Endothelial cell of umbilical vein (primary cell): Measurements from ENCODE around the gene NXPH4. TPM values are rescaled to one million over a fixed set of nuclear protein-coding genes. Genes with fewer than 3 reads are reported as not detected.

Source experiments
- BruUV-seq: library from RNA; stranded (reverse); fragments of 400-500 nt; replicated peaks from 2 replicates; lab custom pipeline; 2021; lab: Mats Ljungman, UMichigan
- CTCF ChIA-PET: fragments of 300-600, 350-600 bp; sonication (Branson Sonifier 250); formaldehyde crosslinking; loops from one replicate; lab custom pipeline; 2021; ENCODE audit warnings: antibody characterized with exemption, inconsistent platforms; lab: Charles Lee
- POLR2A ChIA-PET: fragments of 300-600, 350-600 bp; sonication (Branson Sonifier 250); formaldehyde crosslinking; loops from one replicate; lab custom pipeline; 2021; ENCODE audit warnings: antibody characterized with exemption, inconsistent platforms; lab: Charles Lee
- DNase-seq: peaks from one replicate; pipeline ENCODE4 v3.0.0-alpha.2; 2011; ENCODE audit warnings: low read depth, low spot score
- FAIRE-seq: peaks from 2 replicates; lab custom pipeline; 2011; peaks lifted over from hg19 to GRCh38; lab: Jason Lieb, UNC
- H2AFZ ChIP-seq: 2 replicates; pipeline ENCODE4 v1.6.0; 2012; ENCODE audit warnings: low read depth, low read length, control low read depth, inconsistent platforms
- H3K27ac ChIP-seq: 2 replicates; pipeline ENCODE4 v1.5.1; 2011; ENCODE audit warnings: low read depth, mild to moderate bottlenecking, control low read depth, low read length, moderate library complexity; ENCODE audit not compliant: insufficient read depth
- H3K27me3 ChIP-seq, 2 experiments: 2 replicates each; pipeline versions ENCODE4 v1.6.0 to v1.6.1; 2011; ENCODE audit warnings: low read length in 2 of 2, mixed read lengths in 1 of 2; ENCODE audit not compliant: control insufficient read depth in 2 of 2, insufficient read depth in 2 of 2
- H3K36me3 ChIP-seq, 2 experiments: 2 replicates in 1 of 2; 3 replicates in 1 of 2; pipeline ENCODE4 v1.5.1; 2011; ENCODE audit warnings: low read length in 2 of 2, mild to moderate bottlenecking in 1 of 2, moderate library complexity in 1 of 2; ENCODE audit not compliant: control insufficient read depth in 2 of 2, insufficient read depth in 2 of 2; ENCODE audit errors: extremely low read depth in 1 of 2
- H3K4me1 ChIP-seq: 3 replicates; pipeline ENCODE4 v1.5.1; 2011; ENCODE audit warnings: mild to moderate bottlenecking, low read length; ENCODE audit not compliant: control insufficient read depth, insufficient read depth; ENCODE audit errors: extremely low read depth
- H3K4me2 ChIP-seq: 2 replicates; pipeline ENCODE4 v1.6.1; 2011; ENCODE audit warnings: low read length, control low read depth, mixed read lengths; ENCODE audit not compliant: insufficient read depth
- H3K4me3 ChIP-seq, 3 experiments: fragments of 200-600 bp in 1 of 3; sonication (generic), shearing (Covaris generic) in 1 of 3; replicated peaks in 1 of 3; 2 replicates each; pipeline ENCODE4 v1.5.1; 2011 to 2016; ENCODE audit warnings: control low read depth in 3 of 3, low read length in 3 of 3, mild to moderate bottlenecking in 2 of 3, inconsistent platforms in 1 of 3, low read depth in 1 of 3, moderate library complexity in 1 of 3; ENCODE audit not compliant: insufficient read depth in 1 of 3
- H3K79me2 ChIP-seq: 2 replicates; pipeline ENCODE4 v1.6.0; 2012; ENCODE audit warnings: low read length, inconsistent platforms; ENCODE audit not compliant: control insufficient read depth, insufficient read depth
- H3K9ac ChIP-seq: replicated peaks from 2 replicates; pipeline ENCODE3; 2011; ENCODE audit warnings: low read length, control low read depth; ENCODE audit not compliant: insufficient read depth; ENCODE audit errors: extremely low read depth
- H3K9me1 ChIP-seq: replicated peaks from 3 replicates; pipeline ENCODE4 v1.6.0; 2011; ENCODE audit warnings: mild to moderate bottlenecking, low read length; ENCODE audit not compliant: control insufficient read depth, insufficient read depth; ENCODE audit errors: extremely low read depth
- H3K9me3 ChIP-seq: replicated peaks from 2 replicates; pipeline ENCODE4 v1.5.1; 2012; ENCODE audit warnings: low read length, inconsistent platforms; ENCODE audit not compliant: control insufficient read depth, insufficient read depth
- H4K20me1 ChIP-seq: replicated peaks from 2 replicates; pipeline ENCODE3; 2011; ENCODE audit warnings: mild to moderate bottlenecking, low read length; ENCODE audit not compliant: control insufficient read depth, insufficient read depth; ENCODE audit errors: extremely low read depth
- EZH2 ChIP-seq: IDR thresholded peaks from 2 replicates; pipeline ENCODE4 v1.6.1; 2012; ENCODE audit warnings: borderline replicate concordance, low read depth, mild to moderate bottlenecking, moderate library complexity, low read length, inconsistent platforms; ENCODE audit not compliant: severe bottlenecking
- FOS ChIP-seq: IDR thresholded peaks from 2 replicates; pipeline ENCODE4 v1.6.1; 2011; ENCODE audit warnings: mild to moderate bottlenecking, low read length, moderate library complexity, borderline replicate concordance; ENCODE audit not compliant: insufficient read depth
- GATA2 ChIP-seq: IDR thresholded peaks from 2 replicates; pipeline ENCODE4 v1.7.0; 2011; ENCODE audit warnings: low read depth, mild to moderate bottlenecking, moderate library complexity, mixed read lengths, low read length; ENCODE audit not compliant: insufficient read length, insufficient read depth
- JUN ChIP-seq: IDR thresholded peaks from 2 replicates; pipeline ENCODE4 v1.6.1; 2011; ENCODE audit warnings: borderline replicate concordance, low read depth; ENCODE audit not compliant: insufficient read length, insufficient read depth
- MYC ChIP-seq: IDR thresholded peaks from one replicate; pipeline ENCODE4 v1.6.1; 2011; ENCODE audit warnings: mild to moderate bottlenecking, low read depth, low read length
- POLR2A ChIP-seq: IDR thresholded peaks from 2 replicates; pipeline ENCODE4 v1.6.1; 2012; ENCODE audit warnings: low read depth, mild to moderate bottlenecking, control low read depth, low read length
- POLR2AphosphoS5 ChIP-seq: IDR thresholded peaks from 2 replicates; pipeline ENCODE4 v1.6.1; 2012; ENCODE audit warnings: low read depth, mild to moderate bottlenecking, control low read depth, low read length, moderate library complexity; ENCODE audit not compliant: insufficient read depth
- dilution Hi-C: fragments of 300-500 bp; cut with MboI; formaldehyde crosslinking; loops from one replicate; pipeline ENCODE4 v1.15.0; 2019; ENCODE audit warnings: low sequenced_read_pairs; ENCODE audit not compliant: extremely low pct_ligation_motif_present
- intact Hi-C: fragments of 100-400 bp; cut with micrococcal nuclease; formaldehyde crosslinking; loops from one replicate; pipeline ENCODE4 v1.10.0; 2022
- polyA plus RNA-seq, 4 experiments: library from polyadenylated mRNA; depleted of rRNA in 3 of 4; stranded (reverse) in 3 of 4; unstranded in 1 of 4; fragments of >200 nt; gene quantifications; 2 replicates each; pipeline versions ENCODE4 v1.2.1 to v1.2.3, GENCODE V29; 2011 to 2012; ENCODE audit warnings: missing spikeins in 1 of 4
- total RNA-seq: library from RNA; stranded (reverse); gene quantifications from 2 replicates; pipeline ENCODE4 v1.2.3, GENCODE V29; 2021

The NXPH4 gene
- total and polyA plus RNA-seq, 2 donors (not counting 3 experiments of a cell fraction or from before 2014, with no cell fraction given), result 0.07 TPM; not detected in 1

DNA sequence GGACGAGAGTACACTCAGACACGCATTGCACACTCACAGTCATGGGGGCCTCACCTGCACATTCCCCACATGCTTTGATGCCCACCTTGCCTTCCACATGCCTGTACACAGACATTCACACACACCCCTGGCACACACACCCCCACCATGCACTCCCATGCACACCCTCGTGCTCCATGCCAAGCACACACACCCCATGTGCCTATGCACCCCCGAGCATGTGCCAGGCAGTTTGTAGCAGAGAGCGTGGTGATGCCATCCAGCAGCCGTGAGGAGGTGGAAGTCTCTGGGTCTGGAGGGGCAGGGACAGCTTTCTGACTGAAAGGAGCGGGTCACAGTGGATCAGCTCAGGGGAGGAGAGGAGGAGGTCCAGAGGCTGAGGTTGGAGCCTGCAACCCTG is 10.7 kb upstream of the NXPH4 start:
- no peaks in the 10 kb centered on the region for H3K9me1 ChIP-seq
- H4K20me1 ChIP-seq, result no peaks in the 10 kb centered on the region
- BruUV-seq, result no TSS peak
- no peak overlapping the region for H3K4me2 ChIP-seq
- FAIRE-seq (no peak), DNase-seq (no peak)
- ChIA-PET CTCF (interaction anchor here (1.7 kb wide), 1 partner anchor 37 kb away, joined by 5 read pairs; no protein-coding TSS in a partner anchor), POLR2A (no interaction called here)
- H3K27ac ChIP-seq, result no peak overlapping the region
- H3K79me2 ChIP-seq, result no peaks in the 10 kb centered on the region
- no peak overlapping the region for H3K9ac ChIP-seq
- H3K36me3 ChIP-seq, result no peaks in the 10 kb centered on the region
- intact Hi-C loops (no loop called here), dilution Hi-C loops (no loop called here)
- no peaks in the 10 kb centered on the region for H3K9me3 ChIP-seq
- H2AFZ ChIP-seq, result no peak overlapping the region
- H3K4me3 ChIP-seq, result no peak overlapping the region
- TF ChIP-seq POLR2AphosphoS5, result no peak
- TF ChIP-seq POLR2A, result no peak
- TF ChIP-seq EZH2, result no peak
- no peak for TF ChIP-seq FOS
- TF ChIP-seq MYC, result no peak
- TF ChIP-seq GATA2, result no peak
- TF ChIP-seq JUN, result no peak
- no peaks in the 10 kb centered on the region for H3K27me3 ChIP-seq
- no peaks in the 10 kb centered on the region for H3K4me1 ChIP-seq
